ENCODE results near the gene ANKS4B.
"Not testable (repeated sequence)": the region's sequence is repeated elsewhere in the genome, so short reads cannot be mapped to it uniquely, and the experiment has no call there.

The ANKS4B gene, protein sequence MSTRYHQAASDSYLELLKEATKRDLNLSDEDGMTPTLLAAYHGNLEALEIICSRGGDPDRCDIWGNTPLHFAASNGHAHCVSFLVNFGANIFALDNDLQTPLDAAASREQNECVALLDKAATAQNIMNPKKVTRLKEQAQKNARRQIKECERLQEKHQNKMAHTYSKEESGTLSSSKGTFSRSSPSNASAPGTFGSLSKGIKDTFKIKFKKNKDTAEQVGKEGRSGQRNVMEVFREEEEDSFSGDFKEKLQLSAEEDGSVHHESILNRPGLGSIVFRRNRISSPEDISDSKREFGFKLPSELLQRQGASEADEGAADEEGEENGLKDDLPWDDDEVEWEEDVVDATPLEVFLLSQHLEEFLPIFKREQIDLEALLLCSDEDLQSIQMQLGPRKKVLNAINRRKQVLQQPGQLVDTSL

DNA sequence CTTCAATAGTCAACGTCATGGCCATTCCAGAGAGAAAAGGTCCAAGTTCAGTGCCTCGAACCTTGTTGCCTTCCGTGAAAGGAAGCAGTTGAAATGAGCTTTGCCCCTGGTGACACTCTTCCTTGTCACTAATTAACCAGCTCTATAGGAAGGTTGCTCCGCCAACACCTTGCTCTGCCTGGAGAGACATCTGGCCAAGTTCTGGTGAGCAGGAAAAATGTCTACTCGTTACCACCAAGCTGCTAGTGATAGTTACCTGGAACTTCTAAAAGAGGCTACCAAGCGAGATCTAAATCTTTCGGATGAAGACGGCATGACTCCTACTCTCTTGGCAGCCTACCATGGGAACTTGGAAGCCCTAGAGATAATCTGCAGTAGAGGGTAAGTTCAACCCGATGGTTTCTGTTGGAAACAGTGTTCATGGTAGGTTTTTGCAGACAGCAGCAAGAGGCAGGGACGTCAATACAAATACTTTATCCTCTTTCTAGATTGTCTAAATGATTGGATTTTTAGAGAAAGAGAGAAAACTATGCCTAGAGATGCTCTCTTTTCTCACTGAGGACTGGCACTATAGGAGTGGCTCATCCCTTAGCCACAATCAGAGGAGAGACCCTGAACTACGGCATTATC is at the start of gene ANKS4B:
Gene ANKS4B, plus strand, starts transcription at position 179 of the 630 bp plus-strand sequence. Its CDS starts 39 bp downstream, at position 218.
- DNase-seq (ENCODE audit: low spot score): no peak

DNA sequence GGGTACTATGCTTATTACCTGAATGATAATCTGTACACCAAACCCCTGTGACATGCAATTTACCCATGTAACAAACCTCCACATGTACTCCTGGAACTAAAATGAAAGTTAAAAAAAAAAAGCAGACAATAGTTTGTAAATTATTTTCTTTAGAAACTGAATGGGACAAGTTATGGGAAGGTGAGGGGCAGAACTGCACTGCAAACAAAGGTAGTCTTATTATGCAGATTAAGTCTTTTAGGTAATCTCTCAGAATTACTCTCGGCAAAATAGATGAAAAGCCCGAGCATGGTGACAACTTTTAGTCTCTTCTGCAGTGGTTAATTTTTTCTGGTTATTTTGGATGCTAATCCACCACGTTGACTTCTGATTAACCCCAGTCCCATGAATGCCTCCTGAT is 49.5 kb upstream of the ANKS4B start:
- DNase-seq (ENCODE audit: low spot score): no peak

DNA sequence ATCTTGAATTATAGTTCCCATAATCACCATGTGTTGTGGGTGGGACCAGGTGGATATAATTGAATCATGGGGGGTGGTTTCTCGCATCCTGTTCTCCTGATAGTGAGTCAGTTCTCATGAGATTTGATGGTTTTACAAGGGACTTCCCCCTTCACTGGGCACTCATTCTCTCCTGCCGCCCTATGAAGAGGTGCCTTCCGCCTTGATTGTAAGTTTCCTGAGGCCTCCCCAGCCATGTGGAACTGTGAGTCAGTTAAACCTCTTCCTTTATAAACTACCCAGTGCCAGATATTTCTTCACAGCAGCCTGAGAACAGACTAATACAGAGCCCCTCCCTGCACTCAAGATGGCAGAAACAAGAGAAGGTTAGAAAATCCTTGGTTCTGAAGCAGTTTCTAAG is 48.7 kb upstream of the ANKS4B start:
- DNase-seq (ENCODE audit: low spot score): no peak

DNA sequence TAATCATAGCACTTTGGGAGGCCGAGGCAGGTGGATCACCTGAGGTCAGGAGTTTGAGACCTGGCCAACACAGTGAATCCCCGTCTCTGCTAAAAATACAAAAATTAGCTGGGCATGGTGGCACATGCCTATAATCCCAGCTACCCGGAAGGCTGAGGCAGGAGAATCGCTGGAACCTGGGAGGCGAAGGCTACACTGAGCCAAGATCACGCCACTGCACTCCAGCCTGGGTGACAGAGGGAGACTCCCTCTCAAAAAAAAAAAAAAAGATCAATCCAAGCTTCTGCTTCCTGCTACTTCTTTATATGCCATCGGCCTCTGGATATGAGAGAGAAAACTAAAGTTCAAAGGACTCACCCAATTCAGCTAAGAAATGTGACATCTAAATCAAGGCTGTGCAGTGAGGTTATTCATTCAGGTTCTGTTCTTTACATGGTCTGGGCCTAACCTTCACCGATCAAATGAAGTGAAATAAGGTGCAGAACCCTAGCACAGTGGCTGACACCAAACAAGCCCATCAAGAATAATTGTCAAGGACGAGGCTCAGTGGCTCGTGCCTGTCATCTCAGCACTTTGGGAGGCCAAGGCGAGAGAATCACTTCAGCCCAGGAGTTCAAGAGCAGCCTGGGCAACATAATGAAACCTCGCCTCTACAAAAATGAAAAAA is 47.7 kb upstream of the ANKS4B start:
- no peak for DNase-seq (ENCODE audit: low spot score)

DNA sequence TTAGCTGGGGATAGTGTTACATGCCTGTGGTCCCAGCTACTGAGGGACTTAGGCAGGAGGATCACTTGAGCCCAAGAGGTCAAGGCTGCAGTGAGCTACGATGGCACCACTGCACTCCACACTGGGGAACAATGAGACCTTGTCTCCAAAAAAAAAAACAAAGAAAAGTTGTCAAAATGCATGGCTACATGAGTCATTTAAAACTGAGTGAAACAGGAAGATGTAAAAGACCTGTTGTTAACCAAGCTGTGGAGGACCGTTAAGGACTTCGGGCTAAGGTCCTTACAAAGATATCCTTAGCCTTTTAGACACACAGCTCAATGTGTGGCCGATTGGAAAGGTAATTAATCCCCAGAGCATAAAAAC is 47.2 kb upstream of the ANKS4B start:
- no peak for DNase-seq (ENCODE audit: low spot score)

DNA sequence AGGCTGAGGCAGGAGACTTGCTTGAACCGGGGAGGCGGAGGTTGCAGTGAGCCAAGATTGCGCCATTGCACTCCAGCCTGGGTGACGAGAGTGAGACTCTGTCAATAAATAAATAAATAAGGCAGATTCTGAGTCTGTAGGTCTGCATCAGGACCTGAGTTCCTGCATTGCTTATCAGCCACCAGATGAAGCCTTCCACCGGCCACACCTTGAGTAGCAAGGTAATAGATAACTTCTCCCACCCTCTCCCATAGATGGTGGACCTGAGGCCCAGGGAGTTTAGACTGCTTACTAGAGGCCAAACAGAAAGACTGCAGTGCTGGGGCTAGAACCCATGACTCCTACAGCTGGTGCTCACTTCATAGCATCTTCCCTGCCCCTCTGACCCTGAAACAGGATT is 44.2 kb upstream of the ANKS4B start:
- no peak for DNase-seq (ENCODE audit: low spot score)

DNA sequence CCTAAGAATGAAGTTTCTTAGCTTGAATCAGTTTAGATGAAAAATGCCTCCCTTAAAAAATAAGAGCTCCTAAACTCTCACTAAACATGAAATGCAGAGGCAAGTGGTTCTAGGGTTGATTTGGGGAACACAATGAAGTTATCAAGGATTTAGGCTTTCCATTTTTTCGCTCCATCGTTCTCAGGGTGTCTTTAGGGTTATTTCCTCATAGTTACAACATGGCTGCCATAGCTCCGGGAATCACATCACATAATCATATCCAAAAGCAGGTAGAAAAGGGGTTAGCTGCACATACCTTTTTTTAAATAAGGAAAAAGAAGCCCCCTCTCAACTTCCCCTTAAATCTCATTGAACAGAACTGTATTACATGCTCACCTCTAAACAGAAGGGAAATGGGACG is 43.5 kb upstream of the ANKS4B start:
- no peak for DNase-seq (ENCODE audit: low spot score)

DNA sequence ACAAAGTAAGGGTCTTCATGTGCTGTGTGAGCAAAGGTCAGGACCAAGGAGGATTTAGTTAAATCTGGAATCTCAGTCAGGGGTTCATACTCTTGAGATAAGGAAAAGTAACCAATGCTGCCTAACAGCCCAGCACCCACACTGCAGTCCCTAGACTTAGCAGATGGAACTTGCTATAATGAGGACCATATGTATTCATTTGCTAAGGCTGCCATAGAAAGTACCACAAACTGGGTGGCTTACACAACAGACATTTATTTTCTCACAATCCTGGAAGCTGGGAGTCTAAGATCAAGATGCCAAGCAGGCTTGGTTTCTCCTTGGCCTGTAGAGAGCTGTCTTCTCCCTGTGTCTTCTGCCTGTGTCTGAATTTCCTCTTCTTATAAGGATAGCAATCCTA is 42.9 kb upstream of the ANKS4B start:
- no peak for DNase-seq (ENCODE audit: low spot score)

DNA sequence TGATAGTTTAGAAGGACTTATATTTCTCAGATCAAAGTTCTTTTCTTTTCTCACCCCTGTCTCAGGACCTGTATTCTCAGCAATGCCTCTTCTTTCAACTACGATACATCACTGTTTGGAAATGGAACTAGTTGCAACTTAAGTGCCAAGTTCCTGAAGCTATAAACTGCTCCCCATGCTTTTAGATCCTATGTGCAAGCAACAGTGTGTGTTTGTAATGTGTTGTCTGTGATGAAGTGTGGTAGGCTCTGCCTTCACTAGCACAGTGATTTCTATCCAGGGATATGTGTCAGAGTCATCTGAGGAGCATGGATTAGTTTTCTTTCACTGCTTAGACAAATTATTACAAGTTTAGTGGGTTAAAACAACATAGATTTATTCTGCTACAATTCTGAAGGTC is 40.5 kb upstream of the ANKS4B start:
- no peak for DNase-seq (ENCODE audit: low spot score)

DNA sequence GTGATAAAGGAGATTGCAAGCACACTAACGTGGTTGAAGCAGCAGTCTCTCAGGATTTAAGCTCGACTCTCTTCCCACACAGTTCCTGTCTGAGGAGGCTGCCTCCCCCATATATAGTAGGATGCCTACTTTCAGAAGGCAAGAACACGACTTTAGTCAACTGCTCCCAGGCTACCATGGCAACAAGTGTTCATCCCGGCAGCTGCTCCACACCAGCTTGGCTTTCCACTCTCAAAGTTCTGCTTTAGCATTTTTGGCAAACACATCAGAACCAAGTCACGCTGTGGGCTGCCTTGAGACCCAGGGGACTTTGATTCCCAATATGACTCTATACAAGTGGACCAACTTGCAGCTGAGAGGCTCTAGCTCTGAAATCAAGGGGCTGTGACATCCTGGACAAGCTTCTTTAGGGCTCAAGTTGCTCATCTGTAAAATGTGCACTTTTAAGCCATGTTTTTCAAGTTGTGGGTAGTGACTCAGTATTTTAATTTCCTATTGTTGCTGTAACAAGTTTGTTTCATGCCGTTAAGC is 38.7 kb upstream of the ANKS4B start:
- no peak for DNase-seq (ENCODE audit: low spot score)

DNA sequence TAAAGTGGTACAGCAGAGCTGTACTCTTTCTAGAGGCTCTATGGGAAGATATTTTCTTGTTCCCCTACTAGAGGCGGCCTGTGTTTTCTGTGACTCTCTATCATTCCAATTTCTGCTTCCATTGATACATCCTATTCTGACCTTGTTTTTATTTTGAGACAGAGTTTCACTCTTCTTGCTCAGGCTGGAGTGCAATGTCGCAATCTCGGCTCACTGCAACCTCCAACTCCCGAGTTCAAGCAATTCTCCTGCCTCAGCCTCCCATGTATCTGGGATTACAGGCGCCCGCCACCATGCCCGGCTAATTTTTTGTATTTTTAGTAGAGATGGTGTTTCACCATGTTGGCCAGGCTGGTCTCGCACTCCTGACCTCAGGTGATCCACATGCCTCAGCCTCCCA is 38.2 kb upstream of the ANKS4B start:
- not testable (repeated sequence) for DNase-seq (ENCODE audit: low spot score)

DNA sequence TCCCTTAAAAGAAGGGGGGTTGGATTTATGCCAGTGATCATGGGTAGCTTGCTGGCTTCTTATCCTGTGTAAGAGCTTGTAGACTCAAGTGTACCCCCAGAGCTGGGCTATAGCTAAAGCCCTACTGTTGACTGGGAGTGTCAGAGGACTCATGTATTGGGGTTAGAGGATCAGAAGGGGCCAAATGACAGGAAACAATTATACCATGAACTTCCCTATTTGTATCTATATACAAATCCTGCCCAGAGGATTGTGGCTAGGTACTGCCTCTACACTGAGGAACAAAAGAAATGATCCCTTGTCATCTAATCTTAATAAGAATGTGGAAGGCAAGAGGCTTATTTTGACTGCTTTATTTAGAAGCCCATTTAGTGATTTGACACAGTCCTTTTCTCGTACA is 36.4 kb upstream of the ANKS4B start:
- DNase-seq (ENCODE audit: low spot score): no peak

DNA sequence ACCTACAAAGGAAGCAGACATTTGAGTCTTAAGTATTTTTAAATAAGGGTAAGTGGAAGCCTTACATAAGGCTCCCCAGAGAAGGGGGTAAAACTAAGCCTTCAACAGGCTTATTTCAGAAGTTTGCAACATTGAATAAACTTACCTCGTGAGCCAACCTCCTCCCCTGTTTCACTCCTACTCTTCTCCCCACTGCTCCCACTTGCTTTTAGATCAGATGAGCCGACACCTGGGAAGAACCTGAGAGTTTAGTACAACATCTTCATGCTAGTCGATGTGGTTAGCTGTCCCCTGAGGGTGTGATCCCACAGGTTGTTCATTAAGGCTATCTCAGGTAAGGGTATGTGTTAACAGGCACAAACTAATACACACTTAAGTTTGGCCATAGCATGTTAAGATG is 35.9 kb upstream of the ANKS4B start:
- no peak for DNase-seq (ENCODE audit: low spot score)

DNA sequence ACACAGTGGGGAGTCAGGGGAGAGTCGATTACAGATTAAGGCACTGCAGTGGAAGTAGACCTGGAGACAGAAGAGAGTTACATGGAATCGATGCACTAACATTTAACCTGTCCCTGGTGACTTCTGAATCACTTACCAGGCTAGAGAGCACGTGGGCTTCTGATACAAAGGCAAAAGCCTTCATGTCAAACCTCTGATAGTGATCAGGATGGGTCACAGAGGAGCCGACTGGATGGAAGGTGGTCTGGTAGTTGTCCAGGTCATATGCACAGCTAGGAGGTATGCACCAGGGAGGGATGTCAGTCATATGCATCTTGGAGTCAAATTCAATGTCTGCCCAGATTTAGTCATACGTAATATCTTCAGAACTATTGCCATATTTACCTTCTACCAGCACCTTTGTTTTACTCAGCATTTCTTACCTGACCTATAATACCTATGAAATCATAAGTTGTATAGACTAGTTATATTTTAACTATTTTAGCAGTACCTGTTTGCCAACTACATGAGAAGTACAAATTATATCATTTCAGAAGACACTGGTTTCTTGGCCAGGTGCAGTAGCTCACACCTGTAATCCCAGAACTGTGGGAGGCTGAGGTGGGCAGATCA is 33.8 kb upstream of the ANKS4B start:
- DNase-seq (ENCODE audit: low spot score): no peak

DNA sequence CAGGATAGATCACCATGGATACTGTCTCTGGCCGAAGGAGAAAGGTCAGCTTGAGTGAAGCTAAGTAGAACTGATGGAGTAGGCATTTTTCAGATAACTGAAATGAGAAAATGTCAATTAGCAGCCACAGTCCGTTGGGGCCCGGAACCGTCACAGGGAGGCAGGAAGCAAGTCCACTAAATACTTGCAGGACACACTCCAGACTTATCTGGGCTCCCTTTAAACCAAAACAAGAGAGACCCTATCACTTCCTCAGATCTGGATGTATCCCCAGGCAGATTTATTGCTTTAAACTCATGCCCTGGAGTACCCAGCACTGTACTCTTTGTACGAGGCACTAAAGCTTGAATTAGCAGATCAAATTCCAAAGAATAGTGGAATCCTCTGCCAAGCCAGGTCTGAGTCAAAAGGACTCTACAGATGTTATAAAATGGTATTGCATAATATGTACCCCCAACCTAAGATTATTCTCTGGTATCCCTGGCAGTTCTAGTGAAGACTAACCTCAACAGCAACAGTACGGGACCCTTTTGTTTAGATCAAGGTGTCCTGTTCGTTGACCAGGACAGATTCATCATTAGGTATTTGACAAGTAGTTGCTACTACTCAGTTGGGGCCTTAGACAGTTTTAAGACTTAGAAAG is 30.2 kb upstream of the ANKS4B start:
- DNase-seq (ENCODE audit: low spot score): no peak

DNA sequence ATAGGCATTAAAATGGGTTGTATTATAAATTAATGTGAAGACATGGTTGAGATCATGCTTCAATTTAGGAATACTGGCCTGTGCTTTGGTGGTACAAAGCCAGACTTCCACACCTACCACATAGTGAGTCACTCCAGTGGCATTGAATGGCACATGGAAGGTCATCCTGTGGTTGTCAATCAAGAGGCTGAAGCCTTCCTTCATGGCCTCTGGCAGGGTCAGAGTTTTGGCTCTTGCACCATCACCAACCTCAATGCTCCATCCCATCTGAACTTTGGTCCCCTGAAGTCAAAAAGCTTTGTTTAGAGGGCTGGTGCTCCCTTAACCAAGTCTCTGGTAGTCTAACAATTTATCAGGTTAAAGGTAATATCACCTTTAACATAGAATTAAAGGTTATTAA is 28.2 kb upstream of the ANKS4B start:
- DNase-seq (ENCODE audit: low spot score): no peak

DNA sequence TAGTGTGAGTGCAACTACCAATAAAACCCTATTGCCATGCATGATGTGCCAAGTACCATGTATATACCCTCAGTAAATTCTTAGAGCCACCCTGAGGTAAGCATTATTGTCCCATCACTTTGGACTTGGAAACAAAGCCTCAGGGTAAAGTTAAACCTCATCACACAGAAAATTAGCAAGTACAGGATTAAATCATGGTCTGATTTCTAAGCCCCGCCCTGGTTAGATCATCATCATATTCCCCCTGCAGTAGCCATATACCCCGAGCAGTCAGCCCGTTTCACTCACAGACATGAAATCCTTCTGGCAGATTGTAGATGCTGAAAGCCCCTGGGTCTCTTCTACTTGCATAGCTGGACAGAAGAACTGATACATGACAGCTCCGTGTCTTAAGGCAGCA is 26.9 kb upstream of the ANKS4B start:
- no peak for DNase-seq (ENCODE audit: low spot score)

DNA sequence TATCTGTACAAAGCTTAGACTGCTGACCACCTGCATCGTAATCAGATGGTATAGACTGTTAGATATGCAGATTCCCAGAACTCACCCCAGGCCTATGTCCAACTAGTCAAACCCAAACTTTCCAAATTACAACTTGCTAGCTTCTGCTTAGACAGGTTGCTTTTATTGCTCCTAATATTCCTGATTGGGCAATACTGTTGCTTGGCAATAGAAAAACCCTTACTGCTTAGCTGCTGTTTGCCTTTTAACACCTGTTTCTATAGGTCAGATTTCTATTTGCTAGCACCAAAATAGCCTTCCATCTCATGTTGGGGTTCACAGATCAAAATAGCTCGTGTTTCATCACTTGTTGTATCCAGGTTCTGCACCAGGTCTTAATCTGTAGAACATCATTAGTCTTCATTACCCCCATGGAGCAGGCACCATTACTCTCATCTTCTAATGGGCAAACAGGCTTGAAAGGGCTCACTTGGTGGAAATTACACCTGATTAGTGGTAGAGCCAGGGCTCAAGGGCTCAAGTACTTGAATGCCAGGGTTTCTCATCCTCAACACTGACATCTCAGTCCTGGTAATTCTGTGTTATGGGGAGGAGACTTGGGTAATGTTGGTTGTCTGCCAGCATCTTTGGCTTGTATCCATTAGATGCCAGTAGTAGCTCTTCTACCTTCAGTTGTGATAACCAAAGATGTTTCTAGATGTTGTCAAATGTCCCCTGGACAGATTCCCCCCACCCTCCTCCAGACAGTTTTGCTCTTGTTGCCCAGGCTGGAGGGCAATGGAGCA is 24.9 kb upstream of the ANKS4B start:
- DNase-seq (ENCODE audit: low spot score): no peak

DNA sequence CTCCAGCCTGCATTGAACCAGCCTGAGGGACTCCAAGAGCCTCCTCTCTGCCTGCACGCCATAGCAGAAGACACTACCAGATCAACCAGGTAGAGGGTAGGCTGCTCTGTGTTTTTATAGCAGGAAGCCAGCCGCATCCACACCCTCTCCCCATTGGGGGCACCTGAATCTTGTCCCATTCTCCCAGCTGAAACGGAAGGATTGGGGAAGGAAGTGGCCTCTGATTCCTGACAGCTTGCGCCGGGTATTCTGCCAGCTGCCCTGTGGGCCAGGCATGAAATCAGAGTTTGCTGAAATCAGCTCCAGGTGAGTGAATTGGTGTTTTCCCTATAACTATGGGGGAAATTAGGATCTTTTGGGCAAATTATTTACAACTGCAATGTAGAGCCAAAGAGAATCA is 22.0 kb upstream of the ANKS4B start, which contains the start of gene ZP2:
Gene ZP2, minus strand, starts transcription at position 89 of the 400 bp plus-strand sequence. Its CDS starts 27 bp downstream, at position 62.
- DNase-seq (ENCODE audit: low spot score): no peak

DNA sequence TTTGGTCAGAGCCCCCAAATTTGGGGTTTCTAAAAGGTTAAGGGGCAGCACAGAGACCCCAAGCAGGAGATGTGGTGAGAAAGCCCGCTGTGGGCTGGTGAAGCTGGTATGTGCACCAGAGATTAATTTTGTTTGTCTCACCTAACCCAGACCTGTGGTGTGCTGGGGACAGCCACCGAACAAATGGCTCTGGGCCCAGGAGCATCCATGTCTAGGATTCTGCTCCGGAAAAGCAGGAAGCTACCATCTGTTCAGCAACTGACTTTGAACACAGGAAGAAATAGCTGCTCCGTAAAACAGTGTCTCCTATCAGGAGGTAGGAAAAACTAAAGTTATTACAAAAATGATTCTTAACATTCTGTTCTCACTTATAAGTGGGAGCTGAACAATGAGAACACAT is 19.4 kb upstream of the ANKS4B start:
- no peak for DNase-seq (ENCODE audit: low spot score)

DNA sequence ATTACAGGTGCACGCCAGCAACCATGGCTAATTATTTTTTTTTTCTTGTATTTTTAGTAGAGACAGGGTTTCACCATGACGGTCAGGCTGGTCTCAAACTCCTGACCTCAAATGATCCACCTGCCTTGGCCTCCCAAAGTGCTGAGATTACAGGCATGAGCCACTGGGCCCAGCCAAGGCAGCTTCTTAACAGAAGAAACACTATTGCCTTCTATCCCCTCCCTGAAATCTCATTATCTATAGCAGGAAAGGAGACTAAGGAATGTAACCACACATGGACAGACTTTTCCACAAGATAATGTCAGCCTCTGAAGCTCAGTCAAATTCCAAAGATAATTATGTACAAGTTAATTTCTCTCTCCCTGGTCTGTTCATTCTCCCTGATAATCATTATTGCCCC is 16.4 kb upstream of the ANKS4B start:
- DNase-seq (ENCODE audit: low spot score): no peak
